Left cardiac atrium (tissue), 4 donors: ENCODE measurements around the gene ZFP3. TPM values are rescaled to one million over a fixed set of nuclear protein-coding genes. Genes with fewer than 3 reads are reported as not detected.
"Not testable (repeated sequence)": the region's sequence is repeated elsewhere in the genome, so short reads cannot be mapped to it uniquely, and the experiment has no call there.

Experiments used
- ATAC-seq, 2 donors: fragments of 200-7000 bp; cut with Tn5 transposase; one replicate each; pipeline ENCODE4 v1.9.1; 2020; ENCODE audit warnings: mild to moderate bottlenecking in 2 of 2, moderate library complexity in 2 of 2
- DNase-seq: peaks from one replicate; pipeline ENCODE4 v3.0.0-alpha.2; 2020
- intact Hi-C, 2 donors: fragments of 100-400 bp; cut with DNase I; formaldehyde crosslinking; loops; one replicate each; pipeline versions ENCODE4 v1.14.1 to v1.15.1; 2022 to 2023
- total RNA-seq, 2 donors: library from RNA; stranded (reverse); fragmentation: NEBNext Ultra II Directional; extraction: Animal tissue kit (Norgen Biotek cat#: 25700); gene quantifications; one replicate each; pipeline ENCODE4 v1.2.1, GENCODE V29; 2021
- donor health status: DM: no; HTN: yes; CAD: no.
- donor health status: DM: no; HTN: yes; CAD: no; lungs with severe emphysema.
- donor health status: DM: yes; HTN: yes; CAD: no.
- donor health status: Dilated cardiomyopathy.

ZFP3 gene
- total RNA-seq, 2 donors from 2014 or later, result 8.6 to 12.5 TPM

- ATAC-seq, intact Hi-C loops, DNase-seq: not testable (repeated sequence)
Observed at GRCh38 chr17:5134571-5134970, 56.3 kb downstream of the ZFP3 start.

DNA sequence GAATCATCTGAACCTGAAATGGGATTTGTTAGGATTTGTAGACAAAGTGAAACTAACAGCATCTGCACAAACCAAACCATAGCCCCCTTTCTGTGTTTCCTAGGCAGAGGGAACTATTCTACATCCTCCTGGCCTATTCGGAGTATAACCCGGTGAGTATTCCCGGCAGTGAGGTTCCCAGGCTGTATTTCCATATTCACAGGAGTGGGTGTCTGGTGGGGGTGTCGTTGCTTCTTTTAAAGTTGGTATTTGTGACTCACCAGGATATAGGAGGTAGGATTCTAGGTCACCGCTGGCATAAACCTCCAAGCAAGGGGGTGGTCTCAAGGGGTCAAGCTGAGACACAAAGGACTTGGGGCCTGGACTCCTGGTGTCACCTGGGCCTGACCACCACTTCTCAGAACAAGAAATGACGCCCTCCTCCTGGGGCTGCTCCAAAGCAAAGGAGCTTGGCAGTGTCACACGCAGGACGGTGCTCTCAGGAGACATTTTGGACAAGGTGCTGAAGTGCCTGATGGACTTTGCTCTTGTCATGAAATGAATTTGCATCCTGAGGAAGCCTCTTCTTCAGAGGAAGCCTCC, 57.0 kb downstream of the ZFP3 start:
- not testable (repeated sequence) for DNase-seq, ATAC-seq

GRCh38 chr17:5135726-5136579, 57.7 kb downstream of the ZFP3 start:
- DNase-seq, result no peak
- no peak for ATAC-seq
- intact Hi-C loops, result no loop called here

More for the DNA sequence above, 57.0 kb downstream of the ZFP3 start:
- intact Hi-C loops, result not testable (repeated sequence)

GRCh38 chr17:5136580-5137412, 58.5 kb downstream of the ZFP3 start:
- intact Hi-C loops, ATAC-seq, DNase-seq: not testable (repeated sequence)

GRCh38 chr17:5137511-5138197, 59.4 kb downstream of the ZFP3 start:
- DNase-seq, intact Hi-C loops, ATAC-seq: not testable (repeated sequence)

- ATAC-seq, DNase-seq, intact Hi-C loops: not testable (repeated sequence)
Observed at GRCh38 chr17:5138198-5138544, 59.9 kb downstream of the ZFP3 start.

- no peak for DNase-seq
- intact Hi-C loops, result no loop called here
Observed at GRCh38 chr17:5138616-5139457, 60.6 kb downstream of the ZFP3 start.

DNA sequence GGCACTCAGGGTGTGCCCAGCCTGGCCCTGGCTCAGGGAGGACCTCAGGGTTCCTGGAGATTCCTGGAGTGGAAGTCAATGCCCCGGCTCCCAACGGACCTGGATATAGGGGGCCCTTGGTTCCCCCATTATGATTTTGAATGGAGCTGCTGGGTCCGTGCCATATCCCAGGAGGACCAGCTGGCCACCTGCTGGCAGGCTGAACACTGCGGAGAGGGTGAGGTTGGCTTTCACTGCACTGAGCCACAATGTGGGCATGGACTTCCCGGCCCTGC, 61.1 kb downstream of the ZFP3 start:
- ATAC-seq, result no peak
- intact Hi-C loops, result no loop called here
- no peak for DNase-seq

More at GRCh38 chr17:5138616-5139457, 60.6 kb downstream of the ZFP3 start:
- ATAC-seq, result no peak

DNA sequence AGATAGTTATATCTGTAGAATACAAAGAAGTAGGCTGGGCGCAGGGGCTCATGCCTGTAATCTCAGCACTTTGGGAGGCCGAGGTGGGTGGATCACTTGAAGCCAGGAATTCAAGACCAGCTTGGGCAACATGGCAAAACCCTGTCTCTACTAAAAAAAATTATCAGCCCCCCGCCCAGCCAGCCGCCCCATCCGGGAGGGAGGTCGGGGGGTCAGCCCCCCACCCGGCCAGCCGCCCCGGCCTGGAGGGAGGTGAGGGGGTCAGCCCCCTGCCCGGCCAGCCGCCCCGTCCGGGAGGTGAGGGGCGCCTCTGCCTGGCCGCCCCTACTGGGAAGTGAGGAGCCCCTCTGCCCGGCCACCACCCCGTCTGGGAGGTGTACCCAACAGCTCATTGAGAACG, 64.6 kb downstream of the ZFP3 start:
- DNase-seq, intact Hi-C loops, ATAC-seq: not testable (repeated sequence)

Other genes starting within 250 kb of the ZFP3 start
- gene MINK1, start 245.1 kb upstream of the ZFP3 start, total RNA-seq, result 10 to 100 TPM; 40.1 to 42.2 TPM
- 1 to 10 TPM; 1.3 to 2.3 TPM for gene C17orf107, start 178.9 kb upstream of the ZFP3 start, total RNA-seq
- 100 to 1,000 TPM in 1 of 2 donors, 10 to 100 TPM in 1; 36.8 to 118 TPM for gene CHRNE, start 175.4 kb upstream of the ZFP3 start, total RNA-seq
- under 1 TPM; 0.13 to 0.15 TPM for gene GP1BA, start 146.2 kb upstream of the ZFP3 start, total RNA-seq
- 100 to 1,000 TPM; 166 to 175 TPM for gene SLC25A11, start 138.4 kb upstream of the ZFP3 start, total RNA-seq
- 10 to 100 TPM; 76.2 to 95.6 TPM for gene RNF167, start 138.2 kb upstream of the ZFP3 start, total RNA-seq
- gene PFN1, start 129.9 kb upstream of the ZFP3 start, total RNA-seq, result 100 to 1,000 TPM; 254 to 303 TPM
- 100 to 1,000 TPM; 149 to 228 TPM for gene ENO3, start 127.3 kb upstream of the ZFP3 start, total RNA-seq
- gene SPAG7, start 110.7 kb upstream of the ZFP3 start, total RNA-seq, result 100 to 1,000 TPM; 113 to 128 TPM
- 10 to 100 TPM; 35.5 to 46.1 TPM for gene CAMTA2, start 90.8 kb upstream of the ZFP3 start, total RNA-seq
- 1 to 10 TPM; 1.8 to 2.6 TPM for gene INCA1, start 80.9 kb upstream of the ZFP3 start, total RNA-seq
- 100 to 1,000 TPM; 405 to 447 TPM for gene KIF1C, start 80.5 kb upstream of the ZFP3 start, total RNA-seq
- under 1 TPM in 1 of 2 donors, not detected in 1; 0.10 TPM for gene SLC52A1, start 43.0 kb upstream of the ZFP3 start, total RNA-seq
- 1 to 10 TPM; 5.1 to 5.7 TPM for gene ZNF232, start 33.4 kb downstream of the ZFP3 start, total RNA-seq
- under 1 TPM; 0.06 to 0.16 TPM for gene USP6, start 37.6 kb downstream of the ZFP3 start, total RNA-seq
- gene ZNF594, start 113.4 kb downstream of the ZFP3 start, total RNA-seq, result 1 to 10 TPM; 5.7 to 6.9 TPM
- 1 to 10 TPM; 3.1 TPM for gene SCIMP, start 156.4 kb downstream of the ZFP3 start, total RNA-seq
- gene RABEP1, start 203.8 kb downstream of the ZFP3 start, total RNA-seq, result 10 to 100 TPM; 43.1 to 50.5 TPM